Measurements from ENCODE around the gene PEX26.

GRCh38 chr22:18118345-18118915, 40.6 kb downstream of the PEX26 start:
- TF ChIP-seq, protein P1, sequence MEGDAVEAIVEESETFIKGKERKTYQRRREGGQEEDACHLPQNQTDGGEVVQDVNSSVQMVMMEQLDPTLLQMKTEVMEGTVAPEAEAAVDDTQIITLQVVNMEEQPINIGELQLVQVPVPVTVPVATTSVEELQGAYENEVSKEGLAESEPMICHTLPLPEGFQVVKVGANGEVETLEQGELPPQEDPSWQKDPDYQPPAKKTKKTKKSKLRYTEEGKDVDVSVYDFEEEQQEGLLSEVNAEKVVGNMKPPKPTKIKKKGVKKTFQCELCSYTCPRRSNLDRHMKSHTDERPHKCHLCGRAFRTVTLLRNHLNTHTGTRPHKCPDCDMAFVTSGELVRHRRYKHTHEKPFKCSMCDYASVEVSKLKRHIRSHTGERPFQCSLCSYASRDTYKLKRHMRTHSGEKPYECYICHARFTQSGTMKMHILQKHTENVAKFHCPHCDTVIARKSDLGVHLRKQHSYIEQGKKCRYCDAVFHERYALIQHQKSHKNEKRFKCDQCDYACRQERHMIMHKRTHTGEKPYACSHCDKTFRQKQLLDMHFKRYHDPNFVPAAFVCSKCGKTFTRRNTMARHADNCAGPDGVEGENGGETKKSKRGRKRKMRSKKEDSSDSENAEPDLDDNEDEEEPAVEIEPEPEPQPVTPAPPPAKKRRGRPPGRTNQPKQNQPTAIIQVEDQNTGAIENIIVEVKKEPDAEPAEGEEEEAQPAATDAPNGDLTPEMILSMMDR (IDR thresholded peaks at IDR 0.05), result no peak
- TF ChIP-seq POLR2A (IDR thresholded peaks at IDR 0.05), result no peak
